ENCODE data around the gene CLEC16A.

GRCh38 chr16:11159282-11159681 lies 214.9 kb downstream of the CLEC16A start:
- TF ChIP-seq CTCF (IDR thresholded peaks at IDR 0.05; ENCODE audit: low read depth, low read length, poor library complexity, severe bottlenecking) (no peak), EZH2phosphoT487 (IDR thresholded peaks at IDR 0.05; ENCODE audit: borderline replicate concordance, low read length) (no peak)
